NCI-H2227 (cell line): ENCODE results near the gene DYNC1I1.
A peak's percentile ranks its signal among the peaks of the same experiment; 100 is the strongest.

Source experiments
- DNase-seq: peaks from one replicate; lab custom pipeline; 2025; ENCODE audit not compliant: unreplicated experiment; lab: John Stamatoyannopoulos, UW

The DYNC1I1 gene

DNA sequence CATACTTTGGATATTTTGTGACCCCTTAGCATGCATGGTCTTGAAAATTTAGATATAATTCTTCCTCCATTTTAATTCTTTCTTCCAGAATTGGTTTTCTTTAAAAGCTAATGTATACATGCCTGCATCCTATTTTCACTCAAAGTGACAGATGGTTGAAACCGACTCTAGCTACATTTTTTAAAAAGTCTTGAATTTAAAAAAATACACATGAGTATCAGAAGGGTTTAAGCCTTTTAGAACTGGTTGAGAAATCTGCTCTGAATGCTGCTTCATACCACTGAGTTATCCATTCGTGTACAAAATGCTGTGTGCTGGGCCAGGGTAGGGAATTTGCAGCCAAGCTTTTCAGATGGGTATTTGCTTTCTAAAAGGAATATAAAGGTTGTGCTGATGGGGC is 16.5 kb downstream of the DYNC1I1 start:
- DNase-seq, result no peak

DNA sequence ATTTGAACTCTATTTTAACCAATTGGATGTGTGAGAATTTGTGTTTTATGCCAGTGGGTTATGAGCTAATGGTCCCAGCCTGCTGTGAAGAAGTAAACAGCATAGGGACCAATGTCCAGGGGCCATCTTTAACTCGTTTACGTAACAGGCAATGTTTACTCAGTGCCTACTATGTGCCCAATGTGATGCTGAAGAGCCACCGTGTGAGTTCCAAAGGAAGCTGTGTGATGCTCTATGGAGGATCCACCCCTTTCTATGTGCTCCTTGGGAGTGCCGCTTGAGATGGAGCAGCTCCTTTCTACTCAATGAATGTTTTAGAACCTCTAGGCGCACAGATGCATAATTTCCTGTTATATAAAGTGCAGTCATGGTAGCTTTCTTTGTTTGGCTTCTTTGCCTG is 21.3 kb downstream of the DYNC1I1 start:
- no peak for DNase-seq

GRCh38 chr7:95794917-95795515 is 22.7 kb downstream of the DYNC1I1 start:
- no peak for DNase-seq

DNA sequence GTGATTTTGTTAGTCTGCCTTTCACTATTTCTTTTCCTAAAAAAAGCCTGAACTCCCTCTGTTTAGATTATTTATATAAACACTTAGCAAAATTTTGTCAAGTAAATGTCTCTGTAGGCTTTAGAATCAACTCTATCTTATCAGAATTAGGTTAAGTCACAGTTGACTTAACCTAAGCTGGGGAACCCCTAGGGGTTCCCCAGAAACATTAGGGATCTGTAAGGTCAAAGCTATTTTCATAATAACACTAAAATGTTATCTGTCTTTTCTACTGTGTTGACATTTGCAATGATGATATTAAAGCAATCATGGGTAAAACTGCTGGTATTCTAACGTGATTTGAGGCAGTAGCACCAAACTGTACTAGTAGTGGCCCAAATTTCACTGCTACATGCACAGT is 24.3 kb downstream of the DYNC1I1 start:
- no peak for DNase-seq

GRCh38 chr7:95798401-95798930 is 26.1 kb downstream of the DYNC1I1 start:
- no peak for DNase-seq

- no peak for DNase-seq
These were observed 28.4 kb downstream of the DYNC1I1 start for GRCh38 chr7:95800787-95801186.

DNA sequence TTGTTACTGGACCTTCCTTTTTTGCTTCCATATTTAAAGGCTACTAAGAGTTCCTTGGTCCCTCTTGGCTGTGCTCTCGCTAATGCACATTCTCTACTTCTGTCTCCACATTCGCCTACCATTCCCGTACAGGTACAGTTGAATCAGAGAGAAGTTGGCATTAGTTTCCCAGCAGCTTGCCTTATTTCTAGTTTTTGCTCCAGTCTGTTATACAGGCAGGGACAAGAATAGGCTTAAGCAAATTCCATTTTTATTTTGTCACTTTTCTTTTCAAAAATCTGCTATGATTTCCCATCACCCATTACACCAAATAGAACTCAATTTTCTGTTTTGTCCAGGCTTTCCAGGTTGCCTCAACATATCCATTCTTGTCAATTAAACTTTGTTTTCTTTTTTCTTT is 29.9 kb downstream of the DYNC1I1 start:
- DNase-seq, result no peak

DNA sequence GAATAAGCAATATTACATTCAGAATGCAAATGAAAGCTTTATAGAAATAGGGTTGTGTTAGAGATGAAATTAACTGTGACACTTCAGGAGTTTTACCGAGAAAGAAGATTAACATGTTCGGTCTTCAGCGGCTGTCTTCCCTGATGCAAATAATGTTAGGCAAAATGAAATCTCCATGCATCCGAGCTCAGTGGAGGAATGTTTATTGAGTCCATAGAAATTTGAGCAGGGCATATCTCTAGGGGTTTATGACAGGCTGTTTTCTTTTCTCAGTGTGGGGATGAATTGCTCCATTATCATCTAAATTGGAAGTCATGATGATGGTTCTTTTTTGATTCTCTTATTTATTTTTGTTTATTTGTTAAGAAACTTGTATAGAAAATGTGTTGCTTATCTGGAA is 31.7 kb downstream of the DYNC1I1 start:
- DNase-seq, result no peak

GRCh38 chr7:95805909-95806308 is 33.6 kb downstream of the DYNC1I1 start:
- no peak for DNase-seq

DNA sequence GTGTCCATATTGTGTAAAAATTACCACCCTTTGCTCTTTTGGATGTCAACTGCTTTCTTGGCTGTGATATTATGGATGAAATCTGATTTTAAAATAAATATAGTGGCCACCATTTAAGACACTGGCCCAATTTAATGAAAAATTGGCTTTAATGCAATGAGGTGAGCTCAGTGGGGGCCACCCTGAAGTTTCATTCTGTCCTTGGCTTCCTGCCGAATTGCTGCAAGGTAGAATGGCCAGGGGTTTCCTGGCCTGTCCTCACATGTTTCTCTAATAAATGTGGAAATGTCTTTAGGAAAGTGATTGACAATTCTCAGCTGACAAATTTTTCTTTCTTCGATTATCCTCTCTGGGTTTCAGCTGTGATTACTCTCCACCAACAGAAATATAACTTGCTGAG is 36.0 kb downstream of the DYNC1I1 start:
- no peak for DNase-seq

DNA sequence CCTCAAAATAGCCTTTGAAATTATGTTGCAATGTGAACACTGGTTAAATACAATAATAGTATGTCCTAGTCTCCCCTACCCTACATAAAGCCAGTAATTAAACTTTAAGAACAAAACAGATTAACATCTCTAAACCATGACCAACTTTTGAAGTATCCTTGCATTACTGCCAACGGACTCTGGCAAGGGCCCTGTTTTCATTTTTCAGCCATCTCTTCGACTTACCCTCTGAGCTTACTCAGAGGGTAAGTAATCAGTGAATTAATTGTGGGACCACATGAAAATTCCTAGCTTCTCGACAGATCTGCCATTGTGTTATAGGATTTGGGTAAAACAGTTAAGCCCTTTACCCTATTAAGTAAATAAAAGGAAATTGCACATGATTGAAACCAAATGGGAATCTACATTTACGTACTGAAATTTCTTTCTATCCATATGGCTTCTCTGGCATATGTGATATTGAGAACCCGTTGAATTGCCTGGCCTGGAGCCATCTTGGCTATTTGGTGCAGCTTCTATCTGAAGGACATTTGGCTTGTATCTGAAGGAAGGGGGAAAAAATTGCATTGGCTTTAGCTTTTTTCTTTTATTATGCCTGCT is 39.6 kb downstream of the DYNC1I1 start:
- no peak for DNase-seq

DNA sequence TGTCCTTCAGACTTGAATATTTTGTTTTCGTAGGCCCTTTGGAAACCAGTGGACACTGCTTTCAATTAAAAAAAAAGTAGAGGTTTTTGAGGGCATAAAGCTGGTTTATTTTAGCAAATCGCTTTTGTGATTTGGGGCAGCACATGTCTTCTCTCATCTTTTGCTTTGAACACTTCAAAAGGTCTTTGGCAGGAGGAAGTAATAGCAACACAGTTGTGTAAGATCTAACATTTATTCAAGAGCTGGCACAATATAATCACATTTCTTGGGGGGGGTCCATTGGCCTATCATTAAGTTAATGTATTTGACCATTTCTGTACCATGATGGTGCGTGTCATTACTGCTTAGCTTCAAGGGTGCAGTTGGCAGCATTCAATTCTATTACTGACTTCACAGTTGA is 42.4 kb downstream of the DYNC1I1 start:
- peak; percentile 21 for DNase-seq

DNA sequence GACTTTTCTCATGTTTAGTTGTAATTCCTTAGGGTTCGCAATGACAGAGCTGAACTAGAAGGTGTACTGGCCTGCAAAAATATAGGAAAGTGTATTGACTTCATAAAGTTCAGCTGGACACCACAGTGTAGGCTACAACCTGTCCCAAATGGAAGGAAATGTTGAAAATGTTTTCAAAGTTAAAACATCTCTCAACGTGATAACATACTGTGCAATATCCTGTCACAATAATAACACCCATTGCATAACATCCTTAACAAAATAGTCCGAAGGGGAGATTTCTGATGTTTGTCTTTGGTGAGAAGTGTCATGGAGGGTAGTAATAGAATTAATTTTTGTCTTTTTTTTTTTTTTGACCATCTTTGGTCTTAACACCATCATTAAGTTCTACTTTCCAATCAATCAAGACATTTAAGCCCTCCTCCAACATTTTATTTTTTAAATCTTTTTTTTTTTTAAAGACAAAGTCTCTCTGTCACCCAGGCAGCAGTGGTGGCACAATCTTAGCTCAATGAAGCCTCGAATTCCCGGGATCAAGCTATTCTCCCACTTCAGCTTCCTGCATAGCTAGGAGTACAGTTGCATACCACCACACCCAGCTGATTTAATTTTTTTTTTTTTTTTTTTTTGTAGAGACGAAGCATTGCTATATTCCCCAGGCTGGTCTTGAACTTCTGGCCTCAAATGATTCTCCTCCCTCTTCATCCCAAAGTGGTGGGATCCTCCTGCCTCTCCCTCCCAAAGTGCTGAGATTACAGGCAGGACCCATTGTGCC is 45.7 kb downstream of the DYNC1I1 start:
- DNase-seq, result no peak

DNA sequence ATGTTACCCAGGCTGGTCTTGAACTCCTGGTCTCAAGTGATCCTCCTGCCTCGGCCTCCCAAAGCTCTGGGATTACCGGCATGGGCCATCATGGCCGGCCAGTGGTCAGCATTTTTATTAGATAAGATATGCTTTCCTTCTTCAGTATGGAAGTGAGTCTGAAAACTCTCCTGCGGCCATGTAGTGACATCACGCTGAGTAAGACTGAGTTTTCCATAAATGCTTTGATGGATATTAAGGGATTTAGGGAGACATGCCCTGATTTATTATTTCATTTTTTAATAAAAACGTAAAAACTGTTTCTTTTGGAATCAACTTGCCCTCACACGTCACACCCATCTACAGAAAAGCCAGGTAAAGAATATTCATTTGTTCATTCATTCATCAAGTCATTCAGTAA is 48.4 kb downstream of the DYNC1I1 start:
- DNase-seq, result no peak

GRCh38 chr7:95822717-95823116 is 50.4 kb downstream of the DYNC1I1 start:
- DNase-seq, result no peak

DNA sequence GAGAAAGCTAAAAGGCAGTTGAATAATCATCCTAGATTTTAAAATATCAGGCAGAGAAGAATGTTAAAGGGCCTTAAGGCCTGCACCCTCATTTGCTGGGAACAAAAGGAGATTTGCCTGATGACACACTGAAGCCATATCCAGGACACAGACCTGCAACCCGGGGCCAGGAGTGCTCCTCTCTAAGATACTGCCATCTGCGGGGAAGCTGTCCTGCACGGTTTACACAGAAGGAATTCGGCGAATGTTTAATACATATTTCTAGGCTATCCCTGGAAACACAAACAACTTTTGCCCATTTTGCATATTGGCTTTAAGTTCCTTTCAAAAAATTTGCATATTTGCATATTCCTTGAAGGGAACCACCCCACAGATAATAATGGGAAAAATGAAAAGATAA is 52.3 kb downstream of the DYNC1I1 start:
- DNase-seq, result no peak

GRCh38 chr7:95828824-95829790 is 56.8 kb downstream of the DYNC1I1 start:
- no peak for DNase-seq

DNA sequence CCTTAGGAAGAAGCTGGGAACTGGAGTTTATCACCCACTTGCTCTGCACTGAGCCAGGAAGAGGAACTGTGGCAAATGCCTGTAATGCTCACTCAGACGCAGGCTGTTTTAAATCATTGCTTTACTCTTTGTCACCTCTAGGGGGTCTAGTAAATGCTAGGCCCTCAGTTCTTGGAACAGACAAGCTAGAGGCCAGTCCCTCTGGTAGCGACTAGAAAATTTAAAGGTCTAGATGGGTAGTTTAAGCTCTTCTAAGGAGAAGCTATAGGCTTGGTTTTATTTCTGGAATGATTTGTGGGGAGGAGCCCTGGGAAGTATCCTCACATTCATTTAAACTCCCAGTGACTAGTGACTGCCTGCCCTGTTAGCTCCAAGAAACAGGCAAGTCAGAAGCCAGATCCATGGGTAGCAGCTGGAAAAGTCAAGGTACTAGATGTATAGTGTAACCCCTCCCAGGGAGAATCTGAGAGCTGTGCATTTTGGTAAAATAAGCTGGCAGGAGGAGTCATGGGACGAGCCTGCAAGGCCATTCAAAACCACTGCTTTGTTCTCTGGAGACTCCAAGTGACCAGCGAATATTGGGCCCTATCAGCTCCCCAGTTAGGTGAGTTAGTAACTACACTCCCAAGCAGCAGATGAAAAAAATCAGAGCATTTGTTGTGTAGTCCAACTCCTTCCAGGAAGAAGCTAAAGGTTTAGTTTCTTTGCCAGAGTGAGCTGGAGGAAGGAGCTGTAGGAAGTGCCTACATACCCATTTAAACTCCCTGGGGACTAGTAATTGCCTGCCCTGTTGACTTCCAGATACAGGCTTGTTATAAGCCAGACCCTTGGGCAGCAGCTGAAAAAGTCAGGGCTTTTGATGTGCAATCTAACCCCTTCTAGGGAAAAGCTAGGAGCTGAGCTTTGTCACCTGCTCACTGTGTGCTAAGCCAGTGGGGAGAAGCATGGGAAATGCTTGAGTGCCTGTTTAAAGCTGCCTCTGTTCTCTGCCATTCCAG is 68.9 kb downstream of the DYNC1I1 start:
- no peak for DNase-seq

GRCh38 chr7:95843286-95843685 is 70.9 kb downstream of the DYNC1I1 start:
- no peak for DNase-seq

- no peak for DNase-seq
These were observed 72.7 kb downstream of the DYNC1I1 start for GRCh38 chr7:95845007-95845406.
